ENCODE measurements around the gene BAIAP2. TPM values are rescaled to one million over a fixed set of nuclear protein-coding genes. Genes with fewer than 3 reads are reported as not detected.
A peak's percentile ranks its signal among the peaks of the same experiment; 100 is the strongest.

BAIAP2 gene
- total and polyA plus RNA-seq, 2 of the 13 experiments (the other 11 are each of a cell fraction or from before 2014, with no cell fraction given), result 22.5 to 24.0 TPM

DNA sequence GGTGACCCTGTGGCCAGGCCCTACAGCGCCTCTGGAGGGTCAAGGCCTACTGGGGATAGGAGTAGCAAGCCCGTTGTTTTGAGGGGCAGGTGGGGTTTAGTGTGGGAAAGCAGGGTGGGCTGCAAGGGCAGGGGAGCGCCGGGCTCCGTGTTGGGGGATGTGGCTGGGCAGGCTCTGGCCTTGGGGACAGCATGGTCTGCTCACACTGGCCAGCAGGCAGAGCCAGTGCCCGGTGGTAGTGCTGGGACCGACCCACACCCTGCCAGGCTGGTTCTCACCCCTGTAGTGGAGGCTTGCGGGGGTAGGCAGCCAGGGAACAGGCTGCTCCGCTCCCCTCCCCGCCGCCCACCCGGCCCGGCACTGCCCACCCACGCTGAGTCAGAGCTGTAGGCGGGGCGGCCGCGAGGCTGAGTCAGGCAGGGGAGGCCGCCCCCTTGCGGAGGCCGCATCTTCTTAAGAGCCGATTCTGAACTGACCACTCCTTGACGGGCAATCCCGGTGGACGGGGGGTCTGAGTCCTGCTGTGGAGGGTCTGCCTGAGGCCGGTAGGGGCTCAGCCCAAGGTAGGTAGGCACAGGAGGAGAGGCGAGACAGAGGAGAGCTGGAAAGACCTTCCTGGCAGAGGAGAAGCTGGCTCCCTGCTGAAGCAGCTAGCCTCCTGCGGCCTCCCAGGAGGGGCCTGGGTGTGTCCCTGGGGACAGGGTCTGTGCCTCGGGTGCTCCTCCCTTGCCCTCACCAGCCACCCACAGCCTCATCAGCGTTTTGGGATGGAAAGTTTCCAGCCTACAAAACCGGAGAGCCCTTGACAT, 62.4 kb downstream of the BAIAP2 start (continued):
- TF ChIP-seq, protein P1, sequence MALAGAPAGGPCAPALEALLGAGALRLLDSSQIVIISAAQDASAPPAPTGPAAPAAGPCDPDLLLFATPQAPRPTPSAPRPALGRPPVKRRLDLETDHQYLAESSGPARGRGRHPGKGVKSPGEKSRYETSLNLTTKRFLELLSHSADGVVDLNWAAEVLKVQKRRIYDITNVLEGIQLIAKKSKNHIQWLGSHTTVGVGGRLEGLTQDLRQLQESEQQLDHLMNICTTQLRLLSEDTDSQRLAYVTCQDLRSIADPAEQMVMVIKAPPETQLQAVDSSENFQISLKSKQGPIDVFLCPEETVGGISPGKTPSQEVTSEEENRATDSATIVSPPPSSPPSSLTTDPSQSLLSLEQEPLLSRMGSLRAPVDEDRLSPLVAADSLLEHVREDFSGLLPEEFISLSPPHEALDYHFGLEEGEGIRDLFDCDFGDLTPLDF (CRISPR knock-in tag; IDR thresholded peaks at IDR 0.05), result no peak
- TF ChIP-seq RELA (CRISPR knock-in tag; IDR thresholded peaks at IDR 0.05) (0 out of 2 replicates have a peak, but pooled peaks have one; percentile 79), ZSCAN30 (CRISPR knock-in tag; IDR thresholded peaks at IDR 0.05) (no peak), NR1H2 (CRISPR knock-in tag; IDR thresholded peaks at IDR 0.05; ENCODE audit: borderline replicate concordance, low read depth) (no peak), ZNF644 (CRISPR knock-in tag; IDR thresholded peaks at IDR 0.05; ENCODE audit: low read depth) (no peak), ZC3H4 (CRISPR knock-in tag; IDR thresholded peaks at IDR 0.05; ENCODE audit: borderline replicate concordance) (no peak), ZNF501 (CRISPR knock-in tag; IDR thresholded peaks at IDR 0.05) (peak; percentile 56; the same call in 1 of the 2 replicates), TEAD3 (CRISPR knock-in tag; optimal IDR thresholded peaks at IDR 0.05; ENCODE audit: borderline replicate concordance) (peak; percentile 53), XRCC5 (optimal IDR thresholded peaks at IDR 0.05; ENCODE audit: low read length) (no peak), ZBTB20 (CRISPR knock-in tag; IDR thresholded peaks at IDR 0.05; ENCODE audit: borderline replicate concordance, low read depth) (no peak), ZNF350 (CRISPR knock-in tag; IDR thresholded peaks at IDR 0.05; ENCODE audit: borderline replicate concordance, low read depth) (peak; percentile 88; the same call in 1 of the 2 replicates), GATAD1 (CRISPR knock-in tag; IDR thresholded peaks at IDR 0.05) (no peak)
- TF ChIP-seq, protein P2, sequence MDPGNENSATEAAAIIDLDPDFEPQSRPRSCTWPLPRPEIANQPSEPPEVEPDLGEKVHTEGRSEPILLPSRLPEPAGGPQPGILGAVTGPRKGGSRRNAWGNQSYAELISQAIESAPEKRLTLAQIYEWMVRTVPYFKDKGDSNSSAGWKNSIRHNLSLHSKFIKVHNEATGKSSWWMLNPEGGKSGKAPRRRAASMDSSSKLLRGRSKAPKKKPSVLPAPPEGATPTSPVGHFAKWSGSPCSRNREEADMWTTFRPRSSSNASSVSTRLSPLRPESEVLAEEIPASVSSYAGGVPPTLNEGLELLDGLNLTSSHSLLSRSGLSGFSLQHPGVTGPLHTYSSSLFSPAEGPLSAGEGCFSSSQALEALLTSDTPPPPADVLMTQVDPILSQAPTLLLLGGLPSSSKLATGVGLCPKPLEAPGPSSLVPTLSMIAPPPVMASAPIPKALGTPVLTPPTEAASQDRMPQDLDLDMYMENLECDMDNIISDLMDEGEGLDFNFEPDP (CRISPR knock-in tag; conservative IDR thresholded peaks at IDR 0.05), result no peak
- TF ChIP-seq, protein P3, sequence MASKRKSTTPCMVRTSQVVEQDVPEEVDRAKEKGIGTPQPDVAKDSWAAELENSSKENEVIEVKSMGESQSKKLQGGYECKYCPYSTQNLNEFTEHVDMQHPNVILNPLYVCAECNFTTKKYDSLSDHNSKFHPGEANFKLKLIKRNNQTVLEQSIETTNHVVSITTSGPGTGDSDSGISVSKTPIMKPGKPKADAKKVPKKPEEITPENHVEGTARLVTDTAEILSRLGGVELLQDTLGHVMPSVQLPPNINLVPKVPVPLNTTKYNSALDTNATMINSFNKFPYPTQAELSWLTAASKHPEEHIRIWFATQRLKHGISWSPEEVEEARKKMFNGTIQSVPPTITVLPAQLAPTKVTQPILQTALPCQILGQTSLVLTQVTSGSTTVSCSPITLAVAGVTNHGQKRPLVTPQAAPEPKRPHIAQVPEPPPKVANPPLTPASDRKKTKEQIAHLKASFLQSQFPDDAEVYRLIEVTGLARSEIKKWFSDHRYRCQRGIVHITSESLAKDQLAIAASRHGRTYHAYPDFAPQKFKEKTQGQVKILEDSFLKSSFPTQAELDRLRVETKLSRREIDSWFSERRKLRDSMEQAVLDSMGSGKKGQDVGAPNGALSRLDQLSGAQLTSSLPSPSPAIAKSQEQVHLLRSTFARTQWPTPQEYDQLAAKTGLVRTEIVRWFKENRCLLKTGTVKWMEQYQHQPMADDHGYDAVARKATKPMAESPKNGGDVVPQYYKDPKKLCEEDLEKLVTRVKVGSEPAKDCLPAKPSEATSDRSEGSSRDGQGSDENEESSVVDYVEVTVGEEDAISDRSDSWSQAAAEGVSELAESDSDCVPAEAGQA (IDR thresholded peaks at IDR 0.05; ENCODE audit: low read depth), result no peak
- TF ChIP-seq, protein P3 (CRISPR knock-in tag; IDR thresholded peaks at IDR 0.05; ENCODE audit: borderline replicate concordance), result no peak
- TF ChIP-seq, protein P4, sequence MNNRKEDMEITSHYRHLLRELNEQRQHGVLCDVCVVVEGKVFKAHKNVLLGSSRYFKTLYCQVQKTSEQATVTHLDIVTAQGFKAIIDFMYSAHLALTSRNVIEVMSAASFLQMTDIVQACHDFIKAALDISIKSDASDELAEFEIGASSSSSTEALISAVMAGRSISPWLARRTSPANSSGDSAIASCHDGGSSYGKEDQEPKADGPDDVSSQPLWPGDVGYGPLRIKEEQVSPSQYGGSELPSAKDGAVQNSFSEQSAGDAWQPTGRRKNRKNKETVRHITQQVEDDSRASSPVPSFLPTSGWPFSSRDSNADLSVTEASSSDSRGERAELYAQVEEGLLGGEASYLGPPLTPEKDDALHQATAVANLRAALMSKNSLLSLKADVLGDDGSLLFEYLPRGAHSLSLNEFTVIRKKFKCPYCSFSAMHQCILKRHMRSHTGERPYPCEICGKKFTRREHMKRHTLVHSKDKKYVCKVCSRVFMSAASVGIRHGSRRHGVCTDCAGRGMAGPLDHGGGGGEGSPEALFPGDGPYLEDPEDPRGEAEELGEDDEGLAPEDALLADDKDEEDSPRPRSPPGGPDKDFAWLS (CRISPR knock-in tag; IDR thresholded peaks at IDR 0.05; ENCODE audit: borderline replicate concordance), result 0 out of 2 replicates have a peak, but pooled peaks have one; percentile 45
- TF ChIP-seq, protein P5, sequence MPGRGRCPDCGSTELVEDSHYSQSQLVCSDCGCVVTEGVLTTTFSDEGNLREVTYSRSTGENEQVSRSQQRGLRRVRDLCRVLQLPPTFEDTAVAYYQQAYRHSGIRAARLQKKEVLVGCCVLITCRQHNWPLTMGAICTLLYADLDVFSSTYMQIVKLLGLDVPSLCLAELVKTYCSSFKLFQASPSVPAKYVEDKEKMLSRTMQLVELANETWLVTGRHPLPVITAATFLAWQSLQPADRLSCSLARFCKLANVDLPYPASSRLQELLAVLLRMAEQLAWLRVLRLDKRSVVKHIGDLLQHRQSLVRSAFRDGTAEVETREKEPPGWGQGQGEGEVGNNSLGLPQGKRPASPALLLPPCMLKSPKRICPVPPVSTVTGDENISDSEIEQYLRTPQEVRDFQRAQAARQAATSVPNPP (CRISPR knock-in tag; IDR thresholded peaks at IDR 0.05), result no peak
